HepG2 (cell line): ENCODE measurements around the gene SPHK1. TPM values are rescaled to one million over a fixed set of nuclear protein-coding genes. Genes with fewer than 3 reads are reported as not detected.

ENCODE experiments used
- ATF5 ChIP-seq: sonication (generic); formaldehyde crosslinking; IDR thresholded peaks from 2 replicates; pipeline ENCODE4 v1.4.0; 2020; ENCODE audit warnings: mild to moderate bottlenecking, low read depth, missing genetic modification reagents
- FOXJ3 ChIP-seq: sonication (generic); formaldehyde crosslinking; IDR thresholded peaks from 2 replicates; pipeline ENCODE4 v1.4.0; 2020; ENCODE audit warnings: missing genetic modification reagents, mild to moderate bottlenecking, borderline replicate concordance
- HMGXB4 ChIP-seq, 2 experiments: sonication (generic) in 1 of 2; formaldehyde crosslinking in 1 of 2; IDR thresholded peaks; 2 replicates each; pipeline versions ENCODE4 v1.4.0 to v1.6.1; 2018 to 2020; ENCODE audit warnings: missing genetic modification reagents in 2 of 2, borderline replicate concordance in 1 of 2, low read depth in 1 of 2, mild to moderate bottlenecking in 1 of 2, missing biosample characterization in 1 of 2
- JUND ChIP-seq: sonication (generic); formaldehyde crosslinking; IDR thresholded peaks from 2 replicates; pipeline ENCODE4 v1.8.0; 2022; ENCODE audit warnings: mild to moderate bottlenecking, missing genetic modification reagents
- KLF9 ChIP-seq: IDR thresholded peaks from 2 replicates; pipeline ENCODE4 v1.6.1; 2016; ENCODE audit warnings: low read depth
- MTERF4 ChIP-seq: sonication (generic); formaldehyde crosslinking; IDR thresholded peaks from 2 replicates; pipeline ENCODE4 v1.8.0; 2023; ENCODE audit warnings: mild to moderate bottlenecking, missing genetic modification reagents
- NFATC3 ChIP-seq: sonication (generic); formaldehyde crosslinking; IDR thresholded peaks from 2 replicates; pipeline ENCODE4 v1.5.1; 2020; ENCODE audit warnings: mild to moderate bottlenecking, missing genetic modification reagents
- RBM39 ChIP-seq: fragments of 200-400 bp; formaldehyde crosslinking; IDR thresholded peaks from one replicate; pipeline ENCODE4 v1.6.1; 2018; ENCODE audit warnings: antibody characterized with exemption, mild to moderate bottlenecking, low read depth, low read length; ENCODE audit not compliant: poor library complexity, severe bottlenecking
- SRSF1 ChIP-seq: fragments of 200-400 bp; formaldehyde crosslinking; optimal IDR thresholded peaks from 2 replicates; pipeline ENCODE3; 2017; ENCODE audit warnings: mild to moderate bottlenecking, low read depth, low read length, moderate library complexity
- TAF15 ChIP-seq: fragments of 200-400 bp; formaldehyde crosslinking; IDR thresholded peaks from one replicate; pipeline ENCODE4 v1.6.1; 2018; ENCODE audit warnings: mild to moderate bottlenecking, low read depth, low read length; ENCODE audit not compliant: poor library complexity, severe bottlenecking
- TMF1 ChIP-seq: sonication (generic); formaldehyde crosslinking; IDR thresholded peaks from 2 replicates; pipeline ENCODE4 v1.8.1; 2022; ENCODE audit warnings: low read depth, missing genetic modification reagents
- ZNF234 ChIP-seq: sonication (generic); formaldehyde crosslinking; conservative IDR thresholded peaks from 2 replicates; pipeline ENCODE4 v1.5.1; 2020; ENCODE audit warnings: mild to moderate bottlenecking, missing genetic modification reagents
- ZNF256 ChIP-seq: sonication (generic); formaldehyde crosslinking; conservative IDR thresholded peaks from 2 replicates; pipeline ENCODE4 v1.4.0; 2020; ENCODE audit warnings: missing genetic modification reagents
- ZNF572 ChIP-seq: sonication (generic); formaldehyde crosslinking; IDR thresholded peaks from 2 replicates; pipeline ENCODE4 v1.5.1; 2020; ENCODE audit warnings: mild to moderate bottlenecking, missing genetic modification reagents
- polyA plus RNA-seq, 8 experiments: library from polyadenylated mRNA; depleted of rRNA in 3 of 8; stranded (reverse) in 7 of 8; unstranded in 1 of 8; fragments of >200 nt; fragmentation: Illumina TruSeq in 4 of 8; extraction: Trizol in 4 of 8; gene quantifications; 2 replicates each; pipeline versions ENCODE4 v1.2.1 to v1.2.3, GENCODE V29; 2011 to 2016; ENCODE audit warnings: low read depth in 4 of 8, missing spikeins in 1 of 8, mixed read lengths in 1 of 8; ENCODE audit not compliant: insufficient read depth in 1 of 8
- total RNA-seq, 5 experiments: library from RNA; depleted of rRNA; stranded (reverse); fragments of >200 nt; fragmentation: Illumina TruSeq; extraction: Trizol; gene quantifications; 2 replicates each; pipeline ENCODE4 v1.2.3, GENCODE V29; 2016; ENCODE audit warnings: low read depth in 1 of 5
- TF ChIP-seq, protein P1 (sequence below): IDR thresholded peaks from 2 replicates; pipeline ENCODE4 v1.6.1; 2012; ENCODE audit warnings: inconsistent platforms
- TF ChIP-seq, protein P2 (sequence below): sonication (generic); formaldehyde crosslinking; IDR thresholded peaks from 2 replicates; pipeline ENCODE4 v1.4.0; 2020; ENCODE audit warnings: mild to moderate bottlenecking, missing genetic modification reagents

SPHK1 gene
- total and polyA plus RNA-seq, 2 of the 13 experiments (the other 11 are each of a cell fraction or from before 2014, with no cell fraction given): 129 to 160 TPM

DNA sequence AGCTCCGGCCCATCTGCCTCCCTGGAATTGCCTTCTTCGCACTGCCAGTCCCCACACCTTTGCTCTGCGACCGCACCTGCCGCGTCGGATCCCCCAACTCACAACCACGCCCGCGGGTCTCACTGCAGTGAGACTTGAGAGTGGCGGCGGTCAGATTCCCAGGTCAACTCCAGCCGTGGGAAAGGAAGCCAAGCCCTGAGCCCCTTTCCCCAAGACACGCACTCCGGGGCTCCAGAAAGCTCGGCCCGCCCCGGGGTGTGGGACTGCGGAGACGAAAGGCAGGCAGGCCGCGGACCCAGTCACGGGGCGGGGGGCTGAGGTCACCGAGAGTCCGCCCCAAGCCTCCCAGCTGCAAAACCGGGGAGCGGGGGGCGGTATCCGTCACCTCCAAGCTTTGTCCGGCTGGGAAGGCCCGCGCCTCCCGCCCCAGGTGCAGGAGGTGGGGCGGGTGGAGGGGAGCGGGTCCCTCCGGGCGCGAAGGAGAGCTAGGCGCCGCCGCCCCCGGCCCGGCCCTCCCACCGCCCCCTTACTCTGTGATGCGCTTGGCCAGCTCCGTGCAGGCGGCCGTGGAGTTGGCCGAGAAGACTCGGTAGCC is 31.3 kb upstream of the SPHK1 start (continued):
- TF ChIP-seq KLF9 (CRISPR knock-in tag): peak; percentile 35; the same call in 1 of the 2 replicates
- no peak; the same call in 1 of the 2 replicates for TF ChIP-seq MTERF4 (CRISPR knock-in tag)
- peak; percentile 50; the same call in 1 of the 2 replicates for TF ChIP-seq JUND
- TF ChIP-seq ZNF256 (CRISPR knock-in tag): peak; percentile 63; the same call in 1 of the 2 replicates
- 0 out of 4 replicates have a peak, but pooled peaks of 1 of the 2 experiments have one; percentile 5 for TF ChIP-seq HMGXB4 (CRISPR knock-in tag; IDR thresholded peaks at IDR 0.05; ENCODE audit: borderline replicate concordance in 1 of 2, low read depth in 1 of 2)
- TF ChIP-seq ZNF234 (CRISPR knock-in tag): peak; percentile 85; the same call in 1 of the 2 replicates
- TF ChIP-seq NFATC3: 0 out of 2 replicates have a peak, but pooled peaks have one; percentile 54
- TF ChIP-seq, protein P1, sequence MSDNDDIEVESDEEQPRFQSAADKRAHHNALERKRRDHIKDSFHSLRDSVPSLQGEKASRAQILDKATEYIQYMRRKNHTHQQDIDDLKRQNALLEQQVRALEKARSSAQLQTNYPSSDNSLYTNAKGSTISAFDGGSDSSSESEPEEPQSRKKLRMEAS: peak; percentile 31; the same call in 1 of the 2 replicates
- TF ChIP-seq RBM39: peak; percentile 32
- TF ChIP-seq TMF1 (CRISPR knock-in tag): peak; percentile 66; the same call in 1 of the 2 replicates
- TF ChIP-seq SRSF1: peak; percentile 44
- 0 out of 2 replicates have a peak, but pooled peaks have one; percentile 18 for TF ChIP-seq ATF5
- TF ChIP-seq FOXJ3 (CRISPR knock-in tag): no peak
- TF ChIP-seq, protein P2, sequence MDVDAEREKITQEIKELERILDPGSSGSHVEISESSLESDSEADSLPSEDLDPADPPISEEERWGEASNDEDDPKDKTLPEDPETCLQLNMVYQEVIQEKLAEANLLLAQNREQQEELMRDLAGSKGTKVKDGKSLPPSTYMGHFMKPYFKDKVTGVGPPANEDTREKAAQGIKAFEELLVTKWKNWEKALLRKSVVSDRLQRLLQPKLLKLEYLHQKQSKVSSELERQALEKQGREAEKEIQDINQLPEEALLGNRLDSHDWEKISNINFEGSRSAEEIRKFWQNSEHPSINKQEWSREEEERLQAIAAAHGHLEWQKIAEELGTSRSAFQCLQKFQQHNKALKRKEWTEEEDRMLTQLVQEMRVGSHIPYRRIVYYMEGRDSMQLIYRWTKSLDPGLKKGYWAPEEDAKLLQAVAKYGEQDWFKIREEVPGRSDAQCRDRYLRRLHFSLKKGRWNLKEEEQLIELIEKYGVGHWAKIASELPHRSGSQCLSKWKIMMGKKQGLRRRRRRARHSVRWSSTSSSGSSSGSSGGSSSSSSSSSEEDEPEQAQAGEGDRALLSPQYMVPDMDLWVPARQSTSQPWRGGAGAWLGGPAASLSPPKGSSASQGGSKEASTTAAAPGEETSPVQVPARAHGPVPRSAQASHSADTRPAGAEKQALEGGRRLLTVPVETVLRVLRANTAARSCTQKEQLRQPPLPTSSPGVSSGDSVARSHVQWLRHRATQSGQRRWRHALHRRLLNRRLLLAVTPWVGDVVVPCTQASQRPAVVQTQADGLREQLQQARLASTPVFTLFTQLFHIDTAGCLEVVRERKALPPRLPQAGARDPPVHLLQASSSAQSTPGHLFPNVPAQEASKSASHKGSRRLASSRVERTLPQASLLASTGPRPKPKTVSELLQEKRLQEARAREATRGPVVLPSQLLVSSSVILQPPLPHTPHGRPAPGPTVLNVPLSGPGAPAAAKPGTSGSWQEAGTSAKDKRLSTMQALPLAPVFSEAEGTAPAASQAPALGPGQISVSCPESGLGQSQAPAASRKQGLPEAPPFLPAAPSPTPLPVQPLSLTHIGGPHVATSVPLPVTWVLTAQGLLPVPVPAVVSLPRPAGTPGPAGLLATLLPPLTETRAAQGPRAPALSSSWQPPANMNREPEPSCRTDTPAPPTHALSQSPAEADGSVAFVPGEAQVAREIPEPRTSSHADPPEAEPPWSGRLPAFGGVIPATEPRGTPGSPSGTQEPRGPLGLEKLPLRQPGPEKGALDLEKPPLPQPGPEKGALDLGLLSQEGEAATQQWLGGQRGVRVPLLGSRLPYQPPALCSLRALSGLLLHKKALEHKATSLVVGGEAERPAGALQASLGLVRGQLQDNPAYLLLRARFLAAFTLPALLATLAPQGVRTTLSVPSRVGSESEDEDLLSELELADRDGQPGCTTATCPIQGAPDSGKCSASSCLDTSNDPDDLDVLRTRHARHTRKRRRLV (CRISPR knock-in tag): peak; percentile 7; the same call in 1 of the 2 replicates
- TF ChIP-seq ZNF572 (CRISPR knock-in tag): peak; percentile 72; the same call in 1 of the 2 replicates
- peak; percentile 44 for TF ChIP-seq TAF15
